ENCODE measurements around the gene SNED1. TPM values are rescaled to one million over a fixed set of nuclear protein-coding genes. Genes with fewer than 3 reads are reported as not detected.

SNED1 gene
- total RNA-seq, 1 donor from 2014 or later = 19.4 TPM

DNA sequence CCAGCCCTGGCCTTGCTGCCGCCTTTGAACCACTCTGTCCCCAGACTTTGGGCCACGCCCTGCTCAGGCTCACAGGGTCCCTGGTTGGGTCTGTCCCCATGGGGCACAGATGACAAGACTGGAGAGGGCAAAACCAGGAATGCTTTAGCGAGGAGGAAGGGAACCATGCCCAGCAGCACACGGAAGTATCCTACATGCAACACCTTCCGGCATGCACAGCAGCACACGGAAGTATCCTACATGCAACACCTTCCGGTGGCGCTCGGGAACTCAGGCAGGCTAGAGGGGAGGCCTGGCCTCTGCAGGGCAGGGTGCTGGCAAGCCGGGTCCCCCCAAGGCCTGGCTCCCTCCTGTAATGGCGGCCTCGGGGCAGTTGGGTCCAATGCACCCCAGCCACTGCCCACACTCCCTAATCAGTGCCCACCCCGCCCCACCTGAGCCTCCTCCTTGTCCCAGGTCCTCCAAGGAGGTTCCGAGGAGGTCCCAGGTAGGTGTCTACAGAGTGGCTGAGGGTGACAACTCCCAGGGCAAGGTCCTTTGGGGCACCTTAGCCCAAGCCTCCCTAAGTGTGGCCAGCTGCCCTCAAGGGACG lies 33.6 kb upstream of the SNED1 start:
- Mint-ChIP-seq H3K27me3 (ENCODE audit: unreplicated experiment) (no peaks in the 10 kb centered on the region), H3K4me1 (ENCODE audit: unreplicated experiment) (peaks cover 14% of the 10 kb centered on the region), H3K4me3 (ENCODE audit: unreplicated experiment) (no peak overlapping the region), H3K36me3 (ENCODE audit: unreplicated experiment) (no peaks in the 10 kb centered on the region), H3K9me3 (ENCODE audit: unreplicated experiment) (no peaks in the 10 kb centered on the region), H3K27ac (ENCODE audit: unreplicated experiment) (no peak overlapping the region)
- TF ChIP-seq CTCF (IDR thresholded peaks at IDR 0.05) = no peak
- peak; percentile 82 for DNase-seq (ENCODE audit: extremely low spot score, unreplicated experiment)

GRCh38 chr2:240965296-240965904 lies 33.0 kb upstream of the SNED1 start:
- TF ChIP-seq CTCF (IDR thresholded peaks at IDR 0.05) = no peak
- H3K27ac Mint-ChIP-seq (ENCODE audit: unreplicated experiment) = no peak overlapping the region
- H3K4me1 Mint-ChIP-seq (ENCODE audit: unreplicated experiment) = peaks cover 9% of the 10 kb centered on the region
- H3K9me3 Mint-ChIP-seq (ENCODE audit: unreplicated experiment) = no peaks in the 10 kb centered on the region
- H3K4me3 Mint-ChIP-seq (ENCODE audit: unreplicated experiment) = no peak overlapping the region
- H3K27me3 Mint-ChIP-seq (ENCODE audit: unreplicated experiment) = peaks cover 3% of the 10 kb centered on the region
- H3K36me3 Mint-ChIP-seq (ENCODE audit: unreplicated experiment) = no peaks in the 10 kb centered on the region
- peak; percentile 80 for DNase-seq (ENCODE audit: extremely low spot score, unreplicated experiment)

DNA sequence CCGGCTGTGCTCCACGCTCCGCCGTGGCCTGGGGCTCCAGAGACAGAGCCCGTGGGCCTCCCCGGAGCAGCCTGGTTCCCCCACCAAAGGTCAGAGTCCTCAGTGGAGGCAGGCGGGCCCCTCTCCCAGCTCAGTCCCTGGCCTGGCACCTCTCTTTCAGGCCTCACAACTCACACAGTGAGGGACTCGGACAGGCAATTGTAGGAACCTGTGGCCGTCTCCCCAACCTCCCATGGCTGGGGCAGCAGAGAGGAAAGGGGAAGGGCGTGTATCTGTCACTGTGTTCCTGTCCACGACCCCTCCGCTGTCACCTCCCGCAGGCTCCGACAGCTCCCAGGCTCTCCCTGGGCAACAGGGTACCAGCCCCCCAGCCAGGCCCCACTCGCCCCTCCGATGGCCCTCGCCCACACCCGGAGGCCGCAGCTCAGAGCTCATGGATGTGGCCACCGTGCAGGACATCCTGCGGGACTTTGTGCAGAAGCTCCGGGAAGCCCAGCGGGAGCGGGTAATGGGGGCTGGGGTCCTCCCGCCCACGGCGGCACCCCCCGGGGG lies 32.4 kb upstream of the SNED1 start:
- no peak overlapping the region for H3K27ac Mint-ChIP-seq (ENCODE audit: unreplicated experiment)
- H3K4me3 Mint-ChIP-seq (ENCODE audit: unreplicated experiment) = no peak overlapping the region
- H3K4me1 Mint-ChIP-seq (ENCODE audit: unreplicated experiment) = peaks cover 6% of the 10 kb centered on the region
- peaks cover 7% of the 10 kb centered on the region for H3K27me3 Mint-ChIP-seq (ENCODE audit: unreplicated experiment)
- TF ChIP-seq CTCF (IDR thresholded peaks at IDR 0.05) = no peak
- no peaks in the 10 kb centered on the region for H3K36me3 Mint-ChIP-seq (ENCODE audit: unreplicated experiment)
- DNase-seq (ENCODE audit: extremely low spot score, unreplicated experiment) = peak; percentile 84
- no peaks in the 10 kb centered on the region for H3K9me3 Mint-ChIP-seq (ENCODE audit: unreplicated experiment)

- no peak for TF ChIP-seq CTCF (IDR thresholded peaks at IDR 0.05)
- Mint-ChIP-seq H3K27me3 (ENCODE audit: unreplicated experiment) (peaks cover 12% of the 10 kb centered on the region), H3K36me3 (ENCODE audit: unreplicated experiment) (no peaks in the 10 kb centered on the region), H3K4me3 (ENCODE audit: unreplicated experiment) (no peak overlapping the region), H3K4me1 (ENCODE audit: unreplicated experiment) (peaks cover 6% of the 10 kb centered on the region), H3K9me3 (ENCODE audit: unreplicated experiment) (no peaks in the 10 kb centered on the region), H3K27ac (ENCODE audit: unreplicated experiment) (no peak overlapping the region)
- DNase-seq (ENCODE audit: extremely low spot score, unreplicated experiment) = no peak
Observed at GRCh38 chr2:240966457-240966905, 31.9 kb upstream of the SNED1 start.

DNA sequence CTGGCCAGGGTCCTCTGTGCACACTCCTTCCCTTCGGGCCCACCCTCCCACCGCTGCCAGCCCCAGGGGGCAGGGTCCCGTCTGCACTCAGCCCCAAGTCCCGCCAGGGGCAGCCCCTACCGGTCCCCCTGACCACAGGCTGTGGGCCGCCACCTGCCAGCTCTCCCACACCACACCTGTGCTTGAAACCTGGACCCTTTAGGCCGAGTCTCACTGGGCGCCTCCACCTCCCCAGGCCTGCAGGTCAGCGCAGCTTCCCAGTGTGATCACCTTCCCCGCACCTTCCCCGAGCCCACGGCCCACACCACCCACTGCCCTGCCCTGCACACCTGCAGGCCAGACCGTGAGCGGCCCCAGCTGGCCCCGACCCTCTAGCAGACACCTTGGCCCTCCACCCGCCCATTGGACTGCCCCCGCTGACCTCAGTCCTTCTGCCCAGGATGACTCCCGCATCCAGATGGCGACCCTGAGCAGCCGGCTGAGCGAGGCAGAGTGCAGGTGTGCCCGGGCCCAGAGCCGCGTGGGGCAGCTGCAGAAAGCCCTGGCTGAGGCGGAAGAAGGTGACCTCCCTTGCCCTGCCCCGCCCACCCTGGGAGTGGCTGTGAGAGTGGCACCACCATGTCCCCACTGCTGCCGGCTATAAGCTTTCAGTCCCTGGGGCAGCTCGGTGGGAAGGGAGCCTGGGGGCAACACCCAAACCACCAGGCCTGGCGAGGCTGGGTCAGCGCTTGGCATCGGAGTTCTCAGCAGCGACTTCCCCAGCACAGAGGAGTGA lies 31.3 kb upstream of the SNED1 start:
- no peak for TF ChIP-seq CTCF (IDR thresholded peaks at IDR 0.05)

More for the DNA sequence above, 31.3 kb upstream of the SNED1 start:
- peaks cover 6% of the 10 kb centered on the region for H3K4me1 Mint-ChIP-seq (ENCODE audit: unreplicated experiment)
- no peak overlapping the region for H3K27ac Mint-ChIP-seq (ENCODE audit: unreplicated experiment)
- H3K9me3 Mint-ChIP-seq (ENCODE audit: unreplicated experiment) = no peaks in the 10 kb centered on the region
- peaks cover 18% of the 10 kb centered on the region for H3K27me3 Mint-ChIP-seq (ENCODE audit: unreplicated experiment)
- no peak for DNase-seq (ENCODE audit: extremely low spot score, unreplicated experiment)
- no peak overlapping the region for H3K4me3 Mint-ChIP-seq (ENCODE audit: unreplicated experiment)
- no peaks in the 10 kb centered on the region for H3K36me3 Mint-ChIP-seq (ENCODE audit: unreplicated experiment)

All from osteocyte (in vitro differentiated cells).